DMS153 (cell line): ENCODE measurements around the gene FOXL3.

ENCODE experiments used
- DNase-seq: peaks from one replicate; lab custom pipeline; 2025; lab: John Stamatoyannopoulos, UW

The FOXL3 gene

DNA sequence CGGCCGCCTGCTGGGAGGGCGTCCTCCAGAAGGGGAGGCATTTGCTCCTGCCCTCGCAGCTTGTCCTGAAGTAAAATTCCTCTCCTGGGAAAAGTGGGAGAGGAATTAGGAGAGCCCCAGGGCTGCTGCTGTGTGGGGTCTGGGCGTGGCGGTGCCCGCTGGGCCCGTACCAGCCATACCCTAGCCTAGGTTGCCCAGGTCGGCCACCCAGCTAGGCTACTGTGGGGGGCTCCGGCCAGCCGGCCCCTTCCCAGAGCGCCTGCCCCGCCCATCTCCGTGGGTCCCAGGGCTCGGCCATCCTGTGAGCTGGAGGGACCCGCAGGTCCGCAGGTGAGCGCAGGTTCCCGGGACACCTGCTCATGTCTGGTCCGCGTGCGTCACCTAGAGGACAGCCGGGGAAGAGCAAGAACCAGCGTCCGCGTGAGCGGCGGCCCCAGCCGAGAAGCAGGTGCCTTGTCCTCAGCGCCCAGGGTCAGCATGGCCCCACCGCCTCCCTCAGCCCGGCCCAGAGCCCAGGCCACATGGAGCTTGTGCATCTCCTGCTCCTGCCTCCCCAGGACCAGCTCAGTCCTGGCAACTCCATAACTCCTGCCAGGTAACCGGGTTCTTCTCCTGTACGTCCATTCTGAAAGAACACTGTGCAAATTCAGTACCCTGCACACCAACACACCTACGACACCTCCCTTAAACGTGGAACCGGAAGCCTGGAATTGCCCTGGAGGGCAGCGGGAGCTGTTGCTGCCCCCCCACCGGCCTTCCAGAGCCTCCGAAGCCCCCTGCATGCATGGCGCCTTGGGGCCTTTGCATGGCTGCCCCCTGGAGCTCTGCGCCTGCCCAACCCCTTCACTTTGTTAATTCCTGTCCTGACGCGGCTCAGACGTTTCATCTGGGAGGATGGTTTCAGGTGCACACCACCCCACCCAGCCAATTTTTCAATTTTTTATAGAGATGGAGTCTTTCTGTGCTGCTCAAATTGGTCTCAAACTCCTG is 22.8 kb upstream of the FOXL3 start:
- DNase-seq = peak; percentile 33

- DNase-seq = no peak
Measured at GRCh38 chr7:268991-269390, 21.0 kb upstream of the FOXL3 start.

DNA sequence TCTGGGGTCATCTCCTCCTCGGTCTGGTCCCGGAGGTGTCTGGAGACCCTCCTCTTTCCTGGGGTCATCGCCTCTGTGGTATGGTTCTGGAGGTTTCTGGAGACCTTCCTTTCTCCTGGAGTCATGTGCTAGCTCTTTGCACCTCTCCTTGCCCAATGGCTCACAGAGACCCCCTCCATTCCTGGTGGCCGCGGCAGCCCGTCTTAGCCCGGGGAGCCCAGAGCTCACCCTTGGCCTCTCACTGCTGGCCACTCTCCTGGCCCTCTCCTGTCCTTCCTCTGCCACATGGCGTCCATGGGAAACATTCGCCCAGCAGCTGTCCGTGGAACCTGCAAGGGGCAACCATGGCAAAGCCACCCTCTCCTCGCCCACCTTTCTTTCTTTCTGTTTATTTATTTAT is 20.2 kb upstream of the FOXL3 start:
- no peak for DNase-seq

GRCh38 chr7:270351-270983 is 19.5 kb upstream of the FOXL3 start:
- DNase-seq = no peak

GRCh38 chr7:271266-272107 is 18.5 kb upstream of the FOXL3 start:
- no peak for DNase-seq

DNA sequence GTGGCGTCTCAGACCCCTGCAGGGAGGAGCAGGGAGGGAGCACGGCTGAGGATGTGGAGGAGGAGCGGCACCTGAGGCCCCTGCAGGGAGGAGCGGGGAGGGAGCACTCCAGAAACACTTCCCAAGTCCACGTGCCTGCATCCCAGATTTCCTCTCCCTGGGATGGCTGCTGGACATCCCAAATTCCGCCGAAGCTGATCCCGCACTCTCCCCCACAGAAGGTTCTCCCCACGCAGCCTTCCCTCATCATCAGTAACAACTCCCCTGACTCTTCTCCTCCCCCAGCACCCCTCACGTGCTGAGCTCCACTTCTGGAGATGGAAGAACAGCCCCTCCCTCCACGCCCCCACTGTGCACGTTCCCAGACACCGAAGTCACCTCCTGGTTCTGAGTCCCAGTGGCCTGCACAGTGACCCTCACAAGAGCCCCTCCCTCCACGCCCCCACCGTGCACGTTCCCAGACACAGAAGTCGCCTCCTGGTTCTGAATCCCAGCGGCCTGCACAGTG is 17.8 kb upstream of the FOXL3 start:
- no peak for DNase-seq

- no peak for DNase-seq
Measured at GRCh38 chr7:272631-273030, 17.3 kb upstream of the FOXL3 start.

DNA sequence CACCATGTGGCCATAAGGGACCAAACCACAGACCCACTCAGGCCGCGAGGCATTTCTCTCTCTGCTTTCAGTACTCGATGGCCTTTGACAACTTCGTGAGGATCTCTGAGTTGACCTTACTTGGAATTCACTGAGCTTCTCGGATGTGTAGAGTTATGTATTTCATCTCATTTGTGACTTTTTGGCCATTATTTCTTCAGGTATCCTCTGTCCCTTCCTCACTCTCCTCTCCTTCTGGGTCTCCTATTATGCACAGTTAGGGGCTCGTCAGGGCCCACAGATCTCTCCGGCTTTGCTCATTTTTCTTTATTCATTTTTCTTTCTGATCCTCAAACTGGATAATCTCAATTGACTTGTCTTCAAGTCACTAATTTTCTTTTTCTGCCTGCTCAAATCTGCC is 16.6 kb upstream of the FOXL3 start:
- no peak for DNase-seq

GRCh38 chr7:274266-274665 is 15.7 kb upstream of the FOXL3 start:
- DNase-seq = no peak

DNA sequence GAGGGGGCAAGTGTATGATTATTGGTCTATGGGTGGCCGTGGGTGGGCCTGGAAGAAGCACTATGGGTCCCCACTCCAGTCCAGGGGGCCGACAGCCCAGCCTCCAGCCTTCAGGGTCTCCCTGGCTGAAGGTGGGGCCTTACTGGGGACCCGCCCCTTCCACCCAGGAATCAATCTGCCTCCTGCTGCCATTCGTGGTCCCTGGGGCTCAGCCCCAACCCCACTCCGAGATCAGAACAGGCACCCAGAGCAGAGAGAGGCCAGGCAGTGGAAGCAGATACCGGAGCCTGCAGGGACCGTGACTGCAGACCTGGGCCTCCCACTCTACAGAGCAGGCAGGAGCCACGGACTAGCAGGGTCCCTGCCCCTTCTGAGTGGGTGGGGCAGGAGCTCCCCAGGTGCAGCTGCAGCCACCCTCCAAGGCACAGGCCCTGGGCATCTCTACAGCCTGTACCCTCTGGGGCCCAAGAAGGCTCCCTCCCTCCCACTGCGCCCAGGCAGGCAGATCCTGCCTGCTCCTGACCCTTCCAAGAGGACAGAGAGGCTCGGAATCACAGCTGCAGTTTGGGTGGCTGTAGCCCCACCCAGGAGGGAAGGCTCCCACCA is 13.6 kb upstream of the FOXL3 start:
- no peak for DNase-seq

- DNase-seq = no peak
Measured at GRCh38 chr7:277228-277627, 12.7 kb upstream of the FOXL3 start.

DNA sequence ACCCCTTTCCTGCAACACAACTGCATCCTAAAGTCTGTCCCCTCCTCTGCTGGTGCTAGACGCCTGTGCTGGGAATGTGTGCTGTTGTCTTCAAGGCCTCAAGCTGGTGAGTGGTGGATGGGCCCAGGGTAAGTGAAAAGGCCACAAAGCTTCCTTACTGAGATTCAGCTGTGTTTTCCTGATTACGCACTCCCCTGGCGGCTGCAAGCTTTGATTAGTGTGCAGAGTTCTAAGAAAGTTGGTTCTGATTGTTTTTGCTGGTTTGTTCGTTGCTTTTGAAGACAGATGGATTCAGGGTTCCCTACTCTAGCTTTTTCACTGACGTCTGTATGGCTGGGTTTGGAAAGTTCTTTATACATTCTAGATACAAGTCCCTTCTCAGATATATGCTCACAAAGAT is 11.9 kb upstream of the FOXL3 start:
- no peak for DNase-seq

GRCh38 chr7:279821-280220 is 10.1 kb upstream of the FOXL3 start:
- no peak for DNase-seq

GRCh38 chr7:280461-280860 is 9.5 kb upstream of the FOXL3 start:
- no peak for DNase-seq

- DNase-seq = no peak
Measured at GRCh38 chr7:281637-282036, 8.3 kb upstream of the FOXL3 start.

DNA sequence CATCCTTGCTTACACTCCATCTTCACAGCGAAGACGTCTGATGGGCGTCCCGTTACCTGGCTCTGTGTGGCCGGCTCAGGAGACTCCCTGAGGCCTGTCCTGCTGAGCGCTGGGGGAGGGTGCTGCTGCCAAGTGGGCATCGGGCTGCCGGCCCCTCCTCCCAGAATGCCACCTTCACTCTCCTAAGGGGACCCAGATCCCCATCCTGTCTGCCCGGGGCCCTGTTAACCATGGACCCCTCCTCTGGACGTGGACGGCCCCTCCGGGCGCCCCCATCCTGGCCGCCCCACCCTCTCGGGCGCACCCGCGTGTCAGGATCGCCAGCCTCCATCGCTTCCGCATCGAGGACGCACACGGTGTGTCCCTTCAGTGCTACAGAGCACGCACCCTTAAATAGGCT is 7.3 kb upstream of the FOXL3 start:
- DNase-seq = no peak

- no peak for DNase-seq
Measured at GRCh38 chr7:284762-285722, 4.9 kb upstream of the FOXL3 start.

GRCh38 chr7:285731-286130 is 4.2 kb upstream of the FOXL3 start:
- DNase-seq = no peak

GRCh38 chr7:286266-286665 is 3.7 kb upstream of the FOXL3 start:
- no peak for DNase-seq

- DNase-seq = no peak
Measured at GRCh38 chr7:288671-289101, 1.3 kb upstream of the FOXL3 start.
